GM21360 (cell line): Measurements from ENCODE around the gene ENGASE.

Experiments
- ATAC-seq: cut with Tn5 transposase; IDR thresholded peaks from one replicate; pipeline ENCODE4 v1.9.1; 2021; ENCODE audit warnings: mild to moderate bottlenecking, moderate library complexity; ENCODE audit not compliant: unreplicated experiment

Gene ENGASE

DNA sequence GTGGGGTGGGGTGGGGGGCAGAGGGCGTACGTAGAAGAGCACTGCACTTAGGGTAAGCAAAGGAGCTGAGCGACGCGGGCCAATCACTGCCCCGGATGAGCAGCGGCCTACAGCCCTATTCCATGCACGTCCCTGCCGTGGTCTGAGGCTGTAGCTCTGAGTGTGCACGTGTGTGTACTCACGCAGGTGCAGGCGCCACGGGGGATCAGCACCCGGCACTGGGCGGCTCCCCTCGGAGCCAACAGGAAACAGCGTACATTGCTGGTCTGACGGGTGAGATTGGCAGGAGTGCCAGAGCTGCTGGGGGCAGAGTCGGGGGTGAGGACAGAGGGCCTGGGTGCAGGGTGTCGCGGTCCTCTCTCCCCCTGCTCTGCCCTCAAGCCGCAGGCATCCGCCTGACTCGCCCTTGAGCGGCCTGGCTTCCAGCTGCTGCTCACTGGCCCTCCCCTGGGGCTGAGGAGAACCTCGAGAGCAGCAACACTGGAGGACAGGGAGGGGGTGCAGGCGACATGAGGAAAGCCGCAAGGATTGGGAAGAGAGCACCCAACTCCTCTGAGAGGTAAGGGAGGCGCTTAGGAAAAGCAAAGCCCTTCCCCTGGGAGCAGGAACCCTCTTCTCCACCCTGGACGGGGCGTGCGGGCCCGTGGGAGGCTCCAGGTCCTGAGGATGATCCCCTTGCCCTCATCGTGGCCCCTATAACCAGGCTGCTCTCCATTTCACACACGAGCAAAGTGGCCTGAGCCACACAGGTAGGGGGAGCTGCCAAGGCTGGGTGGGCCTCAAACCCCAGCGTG, 57.8 kb downstream of the ENGASE start:
- ATAC-seq: no peak

DNA sequence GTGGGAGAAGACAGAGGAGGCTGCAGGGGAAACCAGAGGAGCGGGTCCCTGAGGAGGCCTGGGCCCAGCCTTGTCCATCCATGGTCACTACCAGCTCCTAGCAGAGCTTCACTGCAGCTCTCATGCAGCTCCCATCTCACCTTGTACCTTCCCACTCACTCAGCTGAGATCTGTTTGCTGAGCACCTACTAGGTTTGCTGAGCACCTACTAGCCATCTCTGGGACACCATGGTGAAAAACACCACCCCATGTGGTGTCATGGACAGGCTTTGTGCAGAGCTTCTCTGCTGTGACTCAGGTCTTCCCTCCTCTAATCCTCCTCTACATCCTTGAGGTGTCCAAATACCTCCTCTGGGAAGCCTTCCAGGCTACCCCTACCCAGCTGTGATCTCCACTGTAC, 58.6 kb downstream of the ENGASE start:
- ATAC-seq: no peak

DNA sequence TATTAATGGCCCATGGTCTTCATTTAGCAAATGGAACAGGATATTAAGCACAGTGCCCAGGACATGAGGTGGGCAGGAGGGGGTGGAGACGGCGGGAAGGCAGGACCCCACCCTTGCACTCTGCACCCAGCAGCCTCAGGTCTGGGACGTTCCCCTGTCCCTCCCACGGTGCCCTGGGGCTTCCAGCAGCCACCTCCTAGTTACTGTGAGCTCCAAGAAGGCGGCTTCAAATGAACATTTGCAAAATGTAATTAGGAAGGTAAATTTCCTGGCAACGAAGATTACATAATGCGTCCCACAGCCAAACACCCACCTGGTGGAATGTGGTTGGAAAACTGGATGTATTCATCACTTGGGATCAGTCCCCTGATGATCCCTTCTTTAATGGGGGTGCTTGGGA, 59.4 kb downstream of the ENGASE start:
- ATAC-seq: no peak

DNA sequence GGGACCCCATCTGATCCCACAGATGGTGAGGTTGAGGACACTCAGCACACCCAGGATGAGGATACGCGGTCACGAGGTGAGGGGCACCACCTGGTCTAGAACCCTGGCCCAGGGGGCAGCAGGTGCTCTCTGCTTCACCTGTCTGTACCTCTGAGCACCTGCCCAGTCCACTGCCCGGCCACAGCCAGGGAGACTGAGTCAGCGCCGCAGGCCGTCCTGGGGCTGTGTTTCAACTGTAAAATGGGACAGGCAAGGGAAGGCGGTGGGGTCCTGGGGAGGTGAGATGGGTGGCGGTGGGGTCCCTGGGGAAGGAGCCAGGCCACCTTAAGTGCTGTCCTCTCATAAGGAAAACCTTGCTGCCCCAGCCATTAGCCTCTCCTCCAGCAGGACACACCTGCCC, 60.4 kb downstream of the ENGASE start:
- no peak for ATAC-seq

DNA sequence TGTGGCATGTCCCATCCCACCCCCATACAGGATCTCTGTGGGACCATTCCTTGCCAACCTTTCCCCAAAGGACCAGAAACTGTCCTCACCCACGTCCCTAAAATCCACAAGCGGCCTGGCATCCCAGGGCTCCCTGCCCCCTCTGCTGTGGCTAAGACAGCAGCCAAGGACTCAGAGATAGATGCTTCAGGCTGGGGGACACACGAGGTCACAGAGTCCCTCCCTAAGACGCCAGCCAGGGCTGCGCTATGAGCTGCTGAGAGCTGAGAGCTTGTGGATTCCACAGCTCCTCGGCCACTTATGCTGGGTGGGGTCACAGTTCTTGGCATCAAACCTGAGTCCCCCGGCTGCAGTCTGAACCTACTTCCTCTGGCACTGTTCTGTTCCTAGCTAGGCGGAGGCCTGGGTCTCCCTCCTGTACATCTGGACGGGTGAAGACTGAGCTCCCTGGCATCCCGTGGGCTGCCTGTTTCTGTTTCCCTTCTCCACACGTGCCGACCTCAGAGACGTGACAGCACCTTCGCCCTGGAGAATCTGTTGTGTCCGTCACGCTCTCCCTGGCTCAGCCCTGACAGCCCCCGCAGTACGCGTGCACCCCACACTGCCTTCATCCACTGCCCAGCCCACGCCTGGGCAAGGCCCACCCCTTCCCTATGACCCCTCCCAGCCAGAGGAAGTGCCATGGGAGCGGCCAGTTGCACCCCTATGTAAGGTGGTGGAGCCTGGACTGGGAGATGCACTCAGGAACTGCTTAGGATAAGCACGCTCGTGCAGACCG, 61.2 kb downstream of the ENGASE start:
- no peak for ATAC-seq
